Measurements from ENCODE around the gene DYSF.

Gene DYSF

DNA sequence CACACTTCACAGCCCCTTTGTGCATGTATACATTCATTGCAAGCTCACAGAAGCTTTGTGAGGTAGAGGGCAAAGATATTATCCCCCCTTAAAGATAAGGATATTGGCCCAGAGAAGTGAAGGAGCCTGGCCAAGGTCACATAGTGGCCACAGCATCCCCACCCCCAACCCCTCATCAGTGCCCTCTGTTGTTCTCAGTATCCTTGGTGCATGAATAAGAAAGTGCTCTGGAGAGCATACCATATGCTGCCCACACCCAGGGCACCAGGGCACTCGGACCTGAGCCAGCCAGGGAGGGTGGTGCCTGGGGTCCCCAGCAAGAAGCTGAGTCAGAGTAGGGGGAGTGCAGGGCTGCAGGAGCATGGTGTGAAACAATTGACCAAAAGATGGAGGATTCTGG lies 3.3 kb downstream of the DYSF start:
- no peak for TF ChIP-seq EP300 (IDR thresholded peaks at IDR 0.05; ENCODE audit: borderline replicate concordance)
- no peak for TF ChIP-seq NFIC (IDR thresholded peaks at IDR 0.05)
- TF ChIP-seq TAF1 (IDR thresholded peaks at IDR 0.05; ENCODE audit: low read depth), result no peak
- no peak for TF ChIP-seq RAD21 (IDR thresholded peaks at IDR 0.05; ENCODE audit: low read depth)
- TF ChIP-seq TCF12 (IDR thresholded peaks at IDR 0.05; ENCODE audit: low read depth), result no peak
- no peak for TF ChIP-seq REST (IDR thresholded peaks at IDR 0.05; ENCODE audit: low read depth)
- no peak for TF ChIP-seq CEBPB (IDR thresholded peaks at IDR 0.05)
- no peak for TF ChIP-seq YY1 (IDR thresholded peaks at IDR 0.05; ENCODE audit: low read depth)
- TF ChIP-seq EGR1 (IDR thresholded peaks at IDR 0.05), result no peak
- no peak for TF ChIP-seq ZBTB7A (IDR thresholded peaks at IDR 0.05; ENCODE audit: low read depth)

- TF ChIP-seq ZBTB7A (IDR thresholded peaks at IDR 0.05; ENCODE audit: low read depth) (no peak), YY1 (IDR thresholded peaks at IDR 0.05; ENCODE audit: low read depth) (no peak), CEBPB (IDR thresholded peaks at IDR 0.05) (no peak), TEAD4 (IDR thresholded peaks at IDR 0.05) (no peak), TAF1 (IDR thresholded peaks at IDR 0.05; ENCODE audit: low read depth) (no peak), EP300 (IDR thresholded peaks at IDR 0.05; ENCODE audit: borderline replicate concordance) (no peak), REST (IDR thresholded peaks at IDR 0.05; ENCODE audit: low read depth) (no peak), NFIC (IDR thresholded peaks at IDR 0.05) (no peak), FOXM1 (IDR thresholded peaks at IDR 0.05; ENCODE audit: borderline replicate concordance, low read depth) (no peak), TCF12 (IDR thresholded peaks at IDR 0.05; ENCODE audit: low read depth) (no peak), CREB1 (IDR thresholded peaks at IDR 0.05; ENCODE audit: low read depth) (no peak), RAD21 (IDR thresholded peaks at IDR 0.05; ENCODE audit: low read depth) (no peak), EGR1 (IDR thresholded peaks at IDR 0.05) (no peak)
- TF ChIP-seq, protein P1, sequence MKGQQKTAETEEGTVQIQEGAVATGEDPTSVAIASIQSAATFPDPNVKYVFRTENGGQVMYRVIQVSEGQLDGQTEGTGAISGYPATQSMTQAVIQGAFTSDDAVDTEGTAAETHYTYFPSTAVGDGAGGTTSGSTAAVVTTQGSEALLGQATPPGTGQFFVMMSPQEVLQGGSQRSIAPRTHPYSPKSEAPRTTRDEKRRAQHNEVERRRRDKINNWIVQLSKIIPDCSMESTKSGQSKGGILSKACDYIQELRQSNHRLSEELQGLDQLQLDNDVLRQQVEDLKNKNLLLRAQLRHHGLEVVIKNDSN (IDR thresholded peaks at IDR 0.05), result no peak
- TF ChIP-seq, protein P2, sequence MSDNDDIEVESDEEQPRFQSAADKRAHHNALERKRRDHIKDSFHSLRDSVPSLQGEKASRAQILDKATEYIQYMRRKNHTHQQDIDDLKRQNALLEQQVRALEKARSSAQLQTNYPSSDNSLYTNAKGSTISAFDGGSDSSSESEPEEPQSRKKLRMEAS (IDR thresholded peaks at IDR 0.05), result no peak
These were observed 4.0 kb downstream of the DYSF start for GRCh38 chr2:71457123-71457915.

DNA sequence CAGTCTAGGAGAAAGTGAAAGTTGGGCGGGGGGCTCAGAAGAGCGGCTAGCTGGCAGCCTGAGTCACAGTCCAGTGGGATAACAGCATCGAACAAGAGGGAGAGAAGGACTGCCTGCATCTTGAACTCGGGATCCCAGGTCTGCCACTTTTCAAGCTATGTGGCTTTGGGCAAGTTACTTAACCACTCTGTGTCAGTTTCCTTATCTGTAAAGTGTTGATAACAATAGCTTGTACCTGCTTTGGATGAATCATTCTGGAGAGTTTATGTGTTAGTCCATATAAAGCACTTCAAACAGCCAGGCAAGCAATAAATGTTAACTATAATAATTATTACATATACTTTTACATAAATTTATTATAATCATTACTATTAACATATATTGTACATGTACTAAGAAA lies 4.6 kb downstream of the DYSF start:
- TF ChIP-seq TEAD4 (IDR thresholded peaks at IDR 0.05) (no peak), RAD21 (IDR thresholded peaks at IDR 0.05; ENCODE audit: low read depth) (no peak), TAF1 (IDR thresholded peaks at IDR 0.05; ENCODE audit: low read depth) (no peak)
- TF ChIP-seq, protein P2 (IDR thresholded peaks at IDR 0.05), result no peak

DNA sequence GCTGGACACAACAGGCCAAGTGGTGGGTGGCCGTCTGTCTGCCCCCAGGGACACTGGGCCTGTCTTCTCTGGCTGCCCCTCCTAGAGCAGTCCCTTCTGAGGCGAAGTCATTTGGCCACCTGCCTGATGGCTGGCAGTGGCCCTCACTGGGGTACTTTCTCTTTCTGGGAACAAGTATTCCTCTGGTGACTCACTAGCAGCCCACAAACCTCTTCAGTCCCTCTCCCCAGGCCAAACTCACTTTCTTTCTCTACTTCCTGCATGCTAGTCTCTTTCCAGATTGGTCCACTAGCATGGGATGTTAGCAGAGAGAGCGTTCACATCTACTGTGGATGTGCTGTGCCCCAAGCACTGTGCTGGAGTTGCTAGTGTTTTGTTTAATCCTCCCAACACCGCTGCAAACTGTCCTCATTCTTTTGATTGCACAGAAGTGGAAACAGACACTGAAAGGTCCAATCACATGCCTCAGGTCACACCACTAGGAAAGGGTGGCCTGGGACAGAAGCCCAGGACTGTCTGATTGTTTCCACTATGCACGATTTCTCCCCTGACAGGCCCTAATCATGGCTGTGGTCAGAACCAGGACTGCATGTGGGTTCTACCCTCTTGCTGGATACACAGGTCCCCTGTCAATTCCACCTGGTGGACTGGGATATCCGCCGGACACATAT lies 5.2 kb downstream of the DYSF start:
- no peak for TF ChIP-seq ZBTB7A (IDR thresholded peaks at IDR 0.05; ENCODE audit: low read depth)
- TF ChIP-seq TAF1 (IDR thresholded peaks at IDR 0.05; ENCODE audit: low read depth), result no peak
- TF ChIP-seq CEBPB (IDR thresholded peaks at IDR 0.05), result no peak
- no peak for TF ChIP-seq CREB1 (IDR thresholded peaks at IDR 0.05; ENCODE audit: low read depth)

GRCh38 chr2:71459084-71459431 lies 5.7 kb downstream of the DYSF start:
- TF ChIP-seq, protein P1 (IDR thresholded peaks at IDR 0.05), result no peak
- TF ChIP-seq REST (IDR thresholded peaks at IDR 0.05; ENCODE audit: low read depth), result no peak
- TF ChIP-seq, protein P2 (IDR thresholded peaks at IDR 0.05), result no peak
- no peak for TF ChIP-seq TAF1 (IDR thresholded peaks at IDR 0.05; ENCODE audit: low read depth)
- TF ChIP-seq ZBTB7A (IDR thresholded peaks at IDR 0.05; ENCODE audit: low read depth), result no peak
- TF ChIP-seq EGR1 (IDR thresholded peaks at IDR 0.05), result no peak
- TF ChIP-seq TCF12 (IDR thresholded peaks at IDR 0.05; ENCODE audit: low read depth), result no peak
- TF ChIP-seq YY1 (IDR thresholded peaks at IDR 0.05; ENCODE audit: low read depth), result no peak
- TF ChIP-seq CREB1 (IDR thresholded peaks at IDR 0.05; ENCODE audit: low read depth), result no peak
- no peak for TF ChIP-seq CEBPB (IDR thresholded peaks at IDR 0.05)
- TF ChIP-seq EP300 (IDR thresholded peaks at IDR 0.05; ENCODE audit: borderline replicate concordance), result no peak
